ENCODE measurements around the gene MED12L.

Gene MED12L

GRCh38 chr3:151426341-151426657, 340.8 kb downstream of the MED12L start:
- no peaks in the 10 kb centered on the region for H3K36me3 Mint-ChIP-seq
- H3K4me1 Mint-ChIP-seq = no peaks in the 10 kb centered on the region
- no peak overlapping the region for H3K4me3 Mint-ChIP-seq
- H3K27ac Mint-ChIP-seq = no peak overlapping the region
- no peaks in the 10 kb centered on the region for H3K9me3 Mint-ChIP-seq
- H3K27me3 Mint-ChIP-seq = peaks cover 2% of the 10 kb centered on the region

- Mint-ChIP-seq H3K27me3 (peaks cover 2% of the 10 kb centered on the region), H3K36me3 (no peaks in the 10 kb centered on the region), H3K27ac (no peak overlapping the region), H3K4me1 (no peaks in the 10 kb centered on the region), H3K9me3 (no peaks in the 10 kb centered on the region), H3K4me3 (no peak overlapping the region)
Measured at GRCh38 chr3:151428386-151428785, 342.9 kb downstream of the MED12L start.

GRCh38 chr3:151430821-151431484, 345.5 kb downstream of the MED12L start:
- peaks cover 2% of the 10 kb centered on the region for H3K27me3 Mint-ChIP-seq
- no peaks in the 10 kb centered on the region for H3K36me3 Mint-ChIP-seq
- no peaks in the 10 kb centered on the region for H3K4me1 Mint-ChIP-seq
- no peak overlapping the region for H3K27ac Mint-ChIP-seq
- no peaks in the 10 kb centered on the region for H3K9me3 Mint-ChIP-seq
- no peak overlapping the region for H3K4me3 Mint-ChIP-seq

GRCh38 chr3:151431940-151432339, 346.5 kb downstream of the MED12L start:
- no peak overlapping the region for H3K27ac Mint-ChIP-seq
- peaks cover 2% of the 10 kb centered on the region for H3K27me3 Mint-ChIP-seq
- no peaks in the 10 kb centered on the region for H3K36me3 Mint-ChIP-seq
- no peaks in the 10 kb centered on the region for H3K4me1 Mint-ChIP-seq
- H3K9me3 Mint-ChIP-seq = no peaks in the 10 kb centered on the region
- H3K4me3 Mint-ChIP-seq = no peak overlapping the region

- Mint-ChIP-seq H3K9me3 (no peaks in the 10 kb centered on the region), H3K36me3 (no peaks in the 10 kb centered on the region), H3K4me1 (no peaks in the 10 kb centered on the region), H3K27me3 (peaks cover 2% of the 10 kb centered on the region), H3K27ac (no peak overlapping the region), H3K4me3 (no peak overlapping the region)
Measured at GRCh38 chr3:151432616-151433372, 347.3 kb downstream of the MED12L start.

DNA sequence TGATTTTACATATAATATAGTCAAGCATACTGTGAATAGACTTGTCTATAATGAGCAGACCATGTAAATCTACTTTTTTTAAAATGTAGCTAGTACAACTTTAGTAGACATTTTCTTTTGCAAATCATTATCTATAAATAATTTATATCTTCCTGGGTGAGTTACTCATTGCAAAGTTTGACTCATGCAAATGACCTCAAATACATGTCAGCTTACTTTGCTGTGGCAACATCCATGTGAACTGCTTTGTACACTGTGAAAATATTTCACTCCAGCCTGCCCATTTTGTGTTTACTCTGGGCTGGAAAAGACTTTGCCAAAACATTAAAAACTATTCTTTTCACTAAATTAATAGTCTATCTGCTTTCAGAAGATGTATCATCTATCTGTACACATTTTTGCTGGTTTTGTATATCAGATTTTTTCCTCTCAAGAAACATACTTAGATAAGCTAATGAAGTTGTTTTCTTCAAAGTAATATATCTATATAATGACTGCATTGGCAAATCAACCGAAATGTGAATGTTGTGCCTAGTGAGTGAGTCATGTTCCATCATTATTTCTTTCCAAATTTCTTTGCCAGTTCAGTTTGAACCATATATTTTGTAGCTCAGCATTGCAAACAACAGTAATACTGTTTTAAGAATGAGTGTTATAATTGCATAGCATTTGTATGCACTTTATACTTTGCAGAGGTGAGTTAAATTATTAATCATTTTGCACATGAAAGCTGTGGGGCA, 348.9 kb downstream of the MED12L start:
- Mint-ChIP-seq H3K36me3 (no peaks in the 10 kb centered on the region), H3K9me3 (no peaks in the 10 kb centered on the region), H3K27me3 (peaks cover 2% of the 10 kb centered on the region), H3K4me1 (no peaks in the 10 kb centered on the region), H3K4me3 (no peak overlapping the region), H3K27ac (no peak overlapping the region)

- no peak overlapping the region for H3K27ac Mint-ChIP-seq
- no peaks in the 10 kb centered on the region for H3K9me3 Mint-ChIP-seq
- H3K4me3 Mint-ChIP-seq = no peak overlapping the region
- H3K27me3 Mint-ChIP-seq = peaks cover 2% of the 10 kb centered on the region
- no peaks in the 10 kb centered on the region for H3K36me3 Mint-ChIP-seq
- H3K4me1 Mint-ChIP-seq = no peaks in the 10 kb centered on the region
Measured at GRCh38 chr3:151436675-151437446, 351.4 kb downstream of the MED12L start.

DNA sequence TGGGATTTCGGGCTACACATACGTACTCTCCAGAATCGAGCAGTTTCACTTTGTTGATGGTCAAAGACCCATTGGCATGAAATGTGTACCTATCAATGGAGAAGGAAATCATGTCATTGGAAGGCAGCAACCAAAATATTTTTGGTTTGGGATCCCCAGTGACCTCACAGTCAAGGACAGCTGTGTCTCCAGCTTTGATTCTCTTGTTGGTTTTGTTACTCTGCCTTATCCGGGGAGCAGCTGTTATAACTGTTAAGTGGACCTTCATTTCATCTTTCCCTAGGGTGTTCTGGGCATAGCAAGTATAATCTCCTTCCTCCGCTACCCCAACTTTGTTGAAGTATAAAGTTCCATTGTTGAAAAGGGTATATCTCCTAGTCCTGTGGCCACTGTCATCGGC, 352.4 kb downstream of the MED12L start:
- H3K27ac Mint-ChIP-seq = no peak overlapping the region
- H3K27me3 Mint-ChIP-seq = peaks cover 2% of the 10 kb centered on the region
- H3K4me3 Mint-ChIP-seq = no peak overlapping the region
- H3K36me3 Mint-ChIP-seq = no peaks in the 10 kb centered on the region
- no peaks in the 10 kb centered on the region for H3K4me1 Mint-ChIP-seq
- H3K9me3 Mint-ChIP-seq = no peaks in the 10 kb centered on the region

- H3K27me3 Mint-ChIP-seq = peaks cover 2% of the 10 kb centered on the region
- H3K4me3 Mint-ChIP-seq = no peak overlapping the region
- H3K9me3 Mint-ChIP-seq = no peaks in the 10 kb centered on the region
- no peaks in the 10 kb centered on the region for H3K4me1 Mint-ChIP-seq
- H3K36me3 Mint-ChIP-seq = no peaks in the 10 kb centered on the region
- H3K27ac Mint-ChIP-seq = no peak overlapping the region
Measured at GRCh38 chr3:151439652-151440125, 354.2 kb downstream of the MED12L start.

- Mint-ChIP-seq H3K27me3 (peaks cover 2% of the 10 kb centered on the region), H3K4me3 (no peak overlapping the region), H3K36me3 (no peaks in the 10 kb centered on the region), H3K27ac (no peak overlapping the region), H3K9me3 (no peaks in the 10 kb centered on the region), H3K4me1 (no peaks in the 10 kb centered on the region)
Measured at GRCh38 chr3:151440940-151441339, 355.5 kb downstream of the MED12L start.

GRCh38 chr3:151443583-151443982, 358.1 kb downstream of the MED12L start:
- no peaks in the 10 kb centered on the region for H3K9me3 Mint-ChIP-seq
- no peaks in the 10 kb centered on the region for H3K36me3 Mint-ChIP-seq
- peaks cover 6% of the 10 kb centered on the region for H3K27me3 Mint-ChIP-seq
- H3K27ac Mint-ChIP-seq = no peak overlapping the region
- H3K4me1 Mint-ChIP-seq = no peaks in the 10 kb centered on the region
- no peak overlapping the region for H3K4me3 Mint-ChIP-seq

- peaks cover 7% of the 10 kb centered on the region for H3K27me3 Mint-ChIP-seq
- H3K4me3 Mint-ChIP-seq = no peak overlapping the region
Measured at GRCh38 chr3:151445273-151446001, 360.0 kb downstream of the MED12L start.

DNA sequence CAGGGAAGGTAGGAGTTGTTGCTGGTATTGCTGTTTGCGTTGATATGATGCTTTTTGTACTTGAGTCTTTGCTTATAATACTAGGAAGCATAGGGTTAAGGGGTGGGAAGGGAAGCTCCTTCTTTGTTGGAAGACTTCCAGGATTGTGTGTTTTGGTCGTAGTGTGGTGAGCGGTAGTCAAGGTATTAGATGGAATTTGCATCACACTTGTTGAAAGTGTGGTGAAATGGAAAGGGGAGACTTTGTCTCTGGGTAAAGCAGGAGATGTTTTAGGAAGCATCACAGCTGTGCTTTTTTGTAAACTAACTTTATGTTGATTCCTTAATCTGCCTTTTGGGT, 360.5 kb downstream of the MED12L start:
- Mint-ChIP-seq H3K4me3 (no peak overlapping the region), H3K27me3 (peaks cover 7% of the 10 kb centered on the region), H3K27ac (no peak overlapping the region), H3K4me1 (no peaks in the 10 kb centered on the region), H3K36me3 (no peaks in the 10 kb centered on the region), H3K9me3 (no peaks in the 10 kb centered on the region)

More at GRCh38 chr3:151445273-151446001, 360.0 kb downstream of the MED12L start:
- Mint-ChIP-seq H3K4me1 (no peaks in the 10 kb centered on the region), H3K9me3 (no peaks in the 10 kb centered on the region), H3K27ac (no peak overlapping the region), H3K36me3 (no peaks in the 10 kb centered on the region)

DNA sequence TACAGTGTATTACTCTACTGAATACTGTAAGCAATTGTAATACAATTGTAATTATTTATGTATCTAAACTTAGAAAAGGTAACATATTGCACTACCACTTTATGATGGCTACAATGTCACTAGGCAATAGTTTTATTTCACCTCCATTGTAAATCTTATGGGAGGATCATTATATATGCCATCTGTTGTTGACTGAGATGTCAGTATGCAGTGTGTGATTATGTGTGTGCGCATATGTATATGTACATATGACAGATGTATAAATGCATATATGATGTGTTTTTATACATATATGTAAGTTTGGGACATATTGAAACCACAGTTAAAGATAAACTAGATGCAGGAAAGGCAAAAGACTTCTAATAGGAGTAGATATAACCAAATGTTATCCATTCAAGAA, 366.9 kb downstream of the MED12L start:
- H3K4me3 Mint-ChIP-seq = no peak overlapping the region
- H3K27ac Mint-ChIP-seq = no peak overlapping the region
- no peaks in the 10 kb centered on the region for H3K36me3 Mint-ChIP-seq
- H3K27me3 Mint-ChIP-seq = peaks cover 4% of the 10 kb centered on the region
- H3K4me1 Mint-ChIP-seq = no peaks in the 10 kb centered on the region
- H3K9me3 Mint-ChIP-seq = no peaks in the 10 kb centered on the region

GRCh38 chr3:151452841-151453240, 367.4 kb downstream of the MED12L start:
- H3K36me3 Mint-ChIP-seq = no peaks in the 10 kb centered on the region
- H3K4me3 Mint-ChIP-seq = no peak overlapping the region
- no peaks in the 10 kb centered on the region for H3K9me3 Mint-ChIP-seq
- peaks cover 4% of the 10 kb centered on the region for H3K27me3 Mint-ChIP-seq
- no peaks in the 10 kb centered on the region for H3K4me1 Mint-ChIP-seq
- H3K27ac Mint-ChIP-seq = no peak overlapping the region

Data from activated naive CD4-positive, alpha-beta T cell treated with anti-CD3 and anti-CD28 coated beads, Interleukin-2, amount 50 U/mL, for 24 hours (primary cell).